Measurements from ENCODE around the gene SNRPE.

DNA sequence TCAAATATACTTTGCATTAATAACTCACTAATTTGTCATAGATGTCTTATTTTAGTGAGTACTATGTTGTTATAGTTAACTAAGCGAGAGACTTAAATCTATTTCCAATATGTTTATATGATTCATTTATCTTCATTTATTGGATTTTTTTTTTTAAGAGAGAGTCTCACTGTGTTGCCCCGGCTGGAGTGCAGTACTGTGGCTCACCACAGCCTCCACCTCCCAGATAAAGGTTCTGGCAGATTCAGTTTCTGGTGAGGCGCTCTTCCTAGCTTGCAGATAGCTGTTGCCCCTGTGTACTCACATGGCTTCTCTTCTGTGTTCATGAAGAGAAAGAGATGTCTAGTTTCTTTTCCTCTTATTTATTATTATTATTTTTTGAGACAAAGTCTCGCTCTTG lies 43.9 kb downstream of the SNRPE start:
- TF ChIP-seq, protein P1, sequence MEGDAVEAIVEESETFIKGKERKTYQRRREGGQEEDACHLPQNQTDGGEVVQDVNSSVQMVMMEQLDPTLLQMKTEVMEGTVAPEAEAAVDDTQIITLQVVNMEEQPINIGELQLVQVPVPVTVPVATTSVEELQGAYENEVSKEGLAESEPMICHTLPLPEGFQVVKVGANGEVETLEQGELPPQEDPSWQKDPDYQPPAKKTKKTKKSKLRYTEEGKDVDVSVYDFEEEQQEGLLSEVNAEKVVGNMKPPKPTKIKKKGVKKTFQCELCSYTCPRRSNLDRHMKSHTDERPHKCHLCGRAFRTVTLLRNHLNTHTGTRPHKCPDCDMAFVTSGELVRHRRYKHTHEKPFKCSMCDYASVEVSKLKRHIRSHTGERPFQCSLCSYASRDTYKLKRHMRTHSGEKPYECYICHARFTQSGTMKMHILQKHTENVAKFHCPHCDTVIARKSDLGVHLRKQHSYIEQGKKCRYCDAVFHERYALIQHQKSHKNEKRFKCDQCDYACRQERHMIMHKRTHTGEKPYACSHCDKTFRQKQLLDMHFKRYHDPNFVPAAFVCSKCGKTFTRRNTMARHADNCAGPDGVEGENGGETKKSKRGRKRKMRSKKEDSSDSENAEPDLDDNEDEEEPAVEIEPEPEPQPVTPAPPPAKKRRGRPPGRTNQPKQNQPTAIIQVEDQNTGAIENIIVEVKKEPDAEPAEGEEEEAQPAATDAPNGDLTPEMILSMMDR (conservative IDR thresholded peaks at IDR 0.05 in 1 of 2, IDR thresholded peaks at IDR 0.05 in 1 of 2; ENCODE audit: extremely low read depth in 1 of 2, insufficient read depth in 1 of 2, low read depth in 1 of 2, low read length in 2 of 2): no peak
- TF ChIP-seq EZH2 (IDR thresholded peaks at IDR 0.05; ENCODE audit: borderline replicate concordance, low read length): no peak

Data from mammary epithelial cell (primary cell).